Immature natural killer cell (primary cell): Measurements from ENCODE around the gene QARS1. TPM values are rescaled to one million over a fixed set of nuclear protein-coding genes. Genes with fewer than 3 reads are reported as not detected.

Experiments
- DNase-seq, 3 donors: peaks; one replicate each; pipeline ENCODE4 v3.0.0; 2022; ENCODE audit warnings: mixed read lengths in 1 of 3
- H3K27ac Mint-ChIP-seq, 6 donors: one replicate each; pipeline ENCODE4 v1.8.0; 2020; ENCODE audit warnings: mixed read lengths in 6 of 6, mild to moderate bottlenecking in 5 of 6, inconsistent platforms in 4 of 6, moderate library complexity in 3 of 6
- H3K27me3 Mint-ChIP-seq, 3 donors: one replicate each; pipeline ENCODE4 v1.8.0; 2020 to 2021; ENCODE audit warnings: low read depth in 3 of 3, mild to moderate bottlenecking in 3 of 3, mixed read lengths in 3 of 3, moderate library complexity in 3 of 3, inconsistent platforms in 1 of 3
- H3K36me3 Mint-ChIP-seq, 3 donors: one replicate each; pipeline ENCODE4 v1.8.0; 2020; ENCODE audit warnings: mixed read lengths in 3 of 3, inconsistent platforms in 2 of 3, mild to moderate bottlenecking in 2 of 3
- H3K4me1 Mint-ChIP-seq, 2 donors: one replicate each; pipeline ENCODE4 v1.8.0; 2020; ENCODE audit warnings: inconsistent platforms in 2 of 2, mild to moderate bottlenecking in 2 of 2, mixed read lengths in 2 of 2, moderate library complexity in 1 of 2
- H3K4me3 Mint-ChIP-seq, 5 donors: one replicate each; pipeline ENCODE4 v1.8.0; 2020; ENCODE audit warnings: mild to moderate bottlenecking in 5 of 5, mixed read lengths in 5 of 5, inconsistent platforms in 3 of 5, moderate library complexity in 3 of 5
- H3K9me3 Mint-ChIP-seq, 6 donors: one replicate each; pipeline ENCODE4 v1.8.0; 2020; ENCODE audit warnings: mild to moderate bottlenecking in 6 of 6, mixed read lengths in 6 of 6, inconsistent platforms in 4 of 6, moderate library complexity in 3 of 6
- polyA plus RNA-seq, 3 donors: library from polyadenylated mRNA; unstranded; fragments of 300-500 nt; fragmentation: Illumina TruSeq; gene quantifications; one replicate each; pipeline ENCODE4 v1.2.3, GENCODE V29; 2021

QARS1 gene
- polyA plus RNA-seq, 3 donors from 2014 or later = 94.8 to 104 (median 98.5) TPM

DNA sequence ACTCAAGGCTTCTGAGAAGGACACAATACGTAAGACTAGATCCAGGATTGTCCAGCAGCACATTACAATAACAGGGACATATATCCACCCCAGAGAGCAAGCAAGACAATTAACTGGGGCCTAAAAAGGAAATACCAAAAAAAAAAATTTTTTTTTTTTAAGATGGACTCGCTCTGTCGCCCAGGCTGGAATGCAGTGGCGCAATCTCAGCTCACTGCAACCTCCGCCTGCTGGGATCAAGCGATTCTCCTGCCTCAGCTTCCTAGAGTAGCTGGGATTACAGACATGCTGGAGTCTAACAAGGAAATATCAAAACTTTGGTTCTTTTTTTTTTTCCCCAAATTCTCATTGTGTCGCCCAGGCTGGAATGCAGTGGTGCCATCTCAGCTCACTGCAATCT is 46.5 kb downstream of the QARS1 start:
- no peak for DNase-seq
- H3K9me3 Mint-ChIP-seq = no peaks in the 10 kb centered on the region
- H3K4me3 Mint-ChIP-seq = no peak overlapping the region
- H3K4me1 Mint-ChIP-seq = no peaks in the 10 kb centered on the region
- peaks cover 4 to 23% (median 6%) of the 10 kb centered on the region in 3 donors for H3K36me3 Mint-ChIP-seq
- H3K27me3 Mint-ChIP-seq = peaks cover 0 to 2% (median 0%) of the 10 kb centered on the region in 3 donors
- H3K27ac Mint-ChIP-seq = peak overlapping the region in 1 of 6 donors; percentile 45

DNA sequence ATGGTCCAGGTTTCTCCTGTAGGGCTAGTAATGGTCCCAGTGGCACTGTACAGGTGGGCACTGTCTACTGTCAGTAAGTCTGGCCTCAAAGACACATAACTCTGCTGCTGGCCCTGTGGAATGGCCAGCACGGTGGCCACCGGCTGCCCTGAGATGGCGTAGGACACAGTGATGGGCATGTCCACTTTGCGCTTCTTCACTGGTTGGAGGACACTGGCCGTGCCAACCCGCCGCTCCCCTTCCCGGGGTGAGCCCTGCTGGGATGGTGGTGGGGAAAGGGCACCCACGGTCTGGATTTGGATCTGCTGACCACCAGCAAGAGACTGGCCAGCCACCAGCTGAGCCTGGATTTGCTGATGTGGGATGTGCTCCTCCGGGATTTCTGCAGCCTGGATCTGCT is 47.3 kb downstream of the QARS1 start:
- H3K36me3 Mint-ChIP-seq = peaks cover 6 to 26% (median 7%) of the 10 kb centered on the region in 3 donors

DNA sequence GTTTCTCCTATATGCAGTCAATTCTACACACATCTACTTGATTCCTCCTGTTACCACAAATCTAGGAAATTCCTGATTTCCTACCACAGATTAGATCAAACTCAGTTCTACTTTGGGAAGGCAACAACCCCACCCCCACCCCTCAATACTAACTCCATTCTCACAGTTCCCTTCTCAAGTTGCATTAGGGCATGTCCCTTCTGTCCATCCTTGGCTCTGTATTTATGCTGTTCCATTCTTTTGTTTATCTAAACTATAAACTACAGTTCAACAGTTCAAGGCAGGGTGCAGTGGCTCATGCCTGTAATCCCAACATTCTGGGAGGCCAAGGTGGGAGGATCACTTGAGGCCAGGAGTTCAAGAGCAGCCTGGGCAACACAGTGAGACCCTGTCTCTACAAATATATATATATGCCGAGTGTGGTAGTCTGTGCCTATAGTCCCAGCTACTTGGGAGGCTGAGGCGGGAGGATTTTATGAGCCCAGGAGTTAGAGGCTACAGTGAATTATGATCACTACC is 50.2 kb downstream of the QARS1 start:
- Mint-ChIP-seq H3K4me3 (no peak overlapping the region), H3K9me3 (no peaks in the 10 kb centered on the region), H3K36me3 (peaks cover 11 to 28% (median 12%) of the 10 kb centered on the region in 3 donors), H3K27ac (peak overlapping the region in 3 of 6 donors; percentile 14 to 51 (median 51)), H3K4me1 (peaks cover 6 to 16% of the 10 kb centered on the region in 2 donors), H3K27me3 (peaks cover 0 to 2% (median 2%) of the 10 kb centered on the region in 3 donors)
- no peak for DNase-seq

More for the DNA sequence above, 47.3 kb downstream of the QARS1 start:
- Mint-ChIP-seq H3K4me3 (no peak overlapping the region), H3K27ac (no peak overlapping the region), H3K4me1 (peaks cover 0 to under 1% of the 10 kb centered on the region in 2 donors), H3K27me3 (peaks cover 0 to 2% (median 0%) of the 10 kb centered on the region in 3 donors), H3K9me3 (no peaks in the 10 kb centered on the region)
- no peak for DNase-seq

DNA sequence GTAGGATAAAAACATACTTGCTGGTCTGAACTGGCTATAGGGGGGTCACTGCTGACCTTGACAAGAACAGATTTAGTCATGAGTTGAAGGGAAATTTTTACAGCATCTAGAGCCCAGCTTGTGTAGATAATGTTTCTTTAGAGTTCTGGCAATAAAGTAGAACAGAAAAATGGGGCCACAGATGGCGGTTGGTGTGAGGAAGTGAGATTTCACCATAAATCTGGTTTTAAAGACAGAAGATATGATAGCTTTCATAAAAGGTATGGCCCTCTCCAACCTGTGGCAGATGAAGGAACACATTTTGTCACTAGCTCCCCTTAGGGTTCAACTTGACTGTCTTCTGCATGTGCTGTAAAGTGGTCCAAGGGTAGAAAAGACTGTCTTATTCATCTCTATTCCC is 51.0 kb downstream of the QARS1 start:
- no peaks in the 10 kb centered on the region for H3K9me3 Mint-ChIP-seq
- peaks cover 6 to 16% of the 10 kb centered on the region in 2 donors for H3K4me1 Mint-ChIP-seq
- no peak overlapping the region for H3K4me3 Mint-ChIP-seq
- DNase-seq = no peak
- peaks cover 11 to 28% (median 12%) of the 10 kb centered on the region in 3 donors for H3K36me3 Mint-ChIP-seq
- no peak overlapping the region for H3K27ac Mint-ChIP-seq
- peaks cover 0 to 2% (median 2%) of the 10 kb centered on the region in 3 donors for H3K27me3 Mint-ChIP-seq

Other genes starting within 250 kb of the QARS1 start
- 100 to 1,000 TPM in 2 of 3 donors, 10 to 100 TPM in 1; 100.0 to 254 (median 100) TPM for gene SLC25A20, start 205.9 kb downstream of the QARS1 start, polyA plus RNA-seq
- 100 to 1,000 TPM; 171 to 224 (median 177) TPM for gene ARIH2, start 185.9 kb downstream of the QARS1 start, polyA plus RNA-seq
- 10 to 100 TPM; 16.8 to 26.8 (median 24.9) TPM for gene P4HTM, start 114.5 kb downstream of the QARS1 start, polyA plus RNA-seq
- gene WDR6, start 97.4 kb downstream of the QARS1 start, polyA plus RNA-seq = 100 to 1,000 TPM in 1 of 3 donors, 10 to 100 TPM in 2; 56.8 to 114 (median 70.6) TPM
- gene DALRD3, start 86.2 kb downstream of the QARS1 start, polyA plus RNA-seq = 10 to 100 TPM; 17.1 to 26.9 (median 21.8) TPM
- 100 to 1,000 TPM; 118 to 204 (median 142) TPM for gene NDUFAF3, start 82.6 kb downstream of the QARS1 start, polyA plus RNA-seq
- 10 to 100 TPM; 44.8 to 52.6 (median 52.0) TPM for gene IMPDH2, start 75.4 kb downstream of the QARS1 start, polyA plus RNA-seq
- 10 to 100 TPM in 2 of 3 donors, 1 to 10 TPM in 1; 9.7 to 29.3 (median 15.1) TPM for gene QRICH1, start 10.7 kb downstream of the QARS1 start, polyA plus RNA-seq
- gene USP19, start 16.1 kb upstream of the QARS1 start, polyA plus RNA-seq = 10 to 100 TPM; 19.3 to 43.7 (median 38.3) TPM
- not detected for gene LAMB2, start 28.3 kb upstream of the QARS1 start, polyA plus RNA-seq
- gene CCDC71, start 61.6 kb upstream of the QARS1 start, polyA plus RNA-seq = 1 to 10 TPM; 1.1 to 2.0 (median 1.7) TPM
- gene KLHDC8B, start 66.8 kb upstream of the QARS1 start, polyA plus RNA-seq = 1 to 10 TPM; 1.6 to 3.1 (median 2.1) TPM
- gene C3orf62, start 172.5 kb upstream of the QARS1 start, polyA plus RNA-seq = 1 to 10 TPM in 2 of 3 donors, under 1 TPM in 1; 0.74 to 2.5 (median 1.5) TPM
- 10 to 100 TPM; 52.7 to 84.0 (median 76.1) TPM for gene USP4, start 235.3 kb upstream of the QARS1 start, polyA plus RNA-seq